Progenitor cell of endocrine pancreas (in vitro differentiated cells): ENCODE measurements around the gene TAF15. TPM values are rescaled to one million over a fixed set of nuclear protein-coding genes. Genes with fewer than 3 reads are reported as not detected.
A peak's percentile ranks its signal among the peaks of the same experiment; 100 is the strongest.

Experiments
- DNase-seq: peaks from one replicate; pipeline ENCODE4 v3.0.0; 2021; ENCODE audit warnings: low spot score; ENCODE audit not compliant: unreplicated experiment
- H3K27ac Mint-ChIP-seq: 2 replicates; pipeline ENCODE4 v1.8.0; 2021; ENCODE audit warnings: mild to moderate bottlenecking, moderate library complexity, mixed read lengths
- H3K27me3 Mint-ChIP-seq: 2 replicates; pipeline ENCODE4 v1.8.0; 2021; ENCODE audit warnings: mixed read lengths
- H3K36me3 Mint-ChIP-seq: 2 replicates; pipeline ENCODE4 v1.8.0; 2022; ENCODE audit warnings: mixed read lengths; ENCODE audit not compliant: insufficient read depth
- H3K4me1 Mint-ChIP-seq: 2 replicates; pipeline ENCODE4 v1.8.0; 2021; ENCODE audit warnings: low read depth, mixed read lengths
- H3K4me3 Mint-ChIP-seq: 2 replicates; pipeline ENCODE4 v1.8.0; 2021; ENCODE audit warnings: low read depth, mild to moderate bottlenecking, moderate library complexity, mixed read lengths
- H3K9me3 Mint-ChIP-seq: 2 replicates; pipeline ENCODE4 v1.8.0; 2021; ENCODE audit warnings: low read depth, mixed read lengths
- CTCF ChIP-seq: fragments of 200-600 bp; sonication (generic); IDR thresholded peaks from one replicate; pipeline ENCODE4 v1.5.0; 2021; ENCODE audit warnings: antibody characterized with exemption, mild to moderate bottlenecking; ENCODE audit not compliant: unreplicated experiment
- total RNA-seq: library from RNA; stranded (reverse); gene quantifications from 2 replicates; pipeline ENCODE4 v1.2.1, GENCODE V29; 2021

The TAF15 gene
- total RNA-seq, 1 donor from 2014 or later, result 287 TPM

- Mint-ChIP-seq H3K4me1 (peaks cover 4% of the 10 kb centered on the region), H3K36me3 (no peaks in the 10 kb centered on the region), H3K27me3 (peaks cover 12% of the 10 kb centered on the region), H3K4me3 (peak overlapping the region; percentile 86), H3K27ac (no peak overlapping the region), H3K9me3 (no peaks in the 10 kb centered on the region)
- TF ChIP-seq CTCF, result no peak
- DNase-seq, result no peak
Observed at GRCh38 chr17:35765086-35765710, 44.1 kb upstream of the TAF15 start.

- H3K4me3 Mint-ChIP-seq, result no peak overlapping the region
- no peaks in the 10 kb centered on the region for H3K9me3 Mint-ChIP-seq
- TF ChIP-seq CTCF, result no peak
- peaks cover 4% of the 10 kb centered on the region for H3K4me1 Mint-ChIP-seq
- no peaks in the 10 kb centered on the region for H3K36me3 Mint-ChIP-seq
- DNase-seq, result no peak
- no peak overlapping the region for H3K27ac Mint-ChIP-seq
- peaks cover 12% of the 10 kb centered on the region for H3K27me3 Mint-ChIP-seq
Observed at GRCh38 chr17:35765756-35766488, 43.4 kb upstream of the TAF15 start.

GRCh38 chr17:35766489-35766877, 42.8 kb upstream of the TAF15 start:
- H3K36me3 Mint-ChIP-seq, result no peaks in the 10 kb centered on the region
- no peak for TF ChIP-seq CTCF

GRCh38 chr17:35766903-35767510, 42.3 kb upstream of the TAF15 start:
- Mint-ChIP-seq H3K27me3 (peaks cover 15% of the 10 kb centered on the region), H3K36me3 (no peaks in the 10 kb centered on the region), H3K27ac (no peak overlapping the region), H3K9me3 (no peaks in the 10 kb centered on the region), H3K4me1 (peaks cover 4% of the 10 kb centered on the region), H3K4me3 (no peak overlapping the region)
- DNase-seq, result no peak
- TF ChIP-seq CTCF, result peak; percentile 54

More at GRCh38 chr17:35766489-35766877, 42.8 kb upstream of the TAF15 start:
- Mint-ChIP-seq H3K27me3 (peaks cover 12% of the 10 kb centered on the region), H3K4me1 (peaks cover 4% of the 10 kb centered on the region), H3K27ac (no peak overlapping the region), H3K9me3 (no peaks in the 10 kb centered on the region), H3K4me3 (no peak overlapping the region)
- no peak for DNase-seq

- peaks cover 5% of the 10 kb centered on the region for H3K4me1 Mint-ChIP-seq
- H3K36me3 Mint-ChIP-seq, result no peaks in the 10 kb centered on the region
- no peak overlapping the region for H3K27ac Mint-ChIP-seq
- no peak for TF ChIP-seq CTCF
- H3K27me3 Mint-ChIP-seq, result peaks cover 24% of the 10 kb centered on the region
- no peak overlapping the region for H3K4me3 Mint-ChIP-seq
- DNase-seq, result no peak
- H3K9me3 Mint-ChIP-seq, result no peaks in the 10 kb centered on the region
Observed at GRCh38 chr17:35768797-35769196, 40.5 kb upstream of the TAF15 start.
